Panc1 (cell line): ENCODE data around the gene ZFHX3. TPM values are rescaled to one million over a fixed set of nuclear protein-coding genes. Genes with fewer than 3 reads are reported as not detected.

Experiments
- ATAC-seq: fragments of 200-7000 bp; cut with Tn5 transposase; 2 replicates; pipeline ENCODE4 v1.9.1; 2020; ENCODE audit warnings: mild to moderate bottlenecking, moderate library complexity
- BruUV-seq: library from RNA; stranded (reverse); fragments of 400-500 nt; replicated peaks from 2 replicates; lab custom pipeline; 2021; lab: Mats Ljungman, UMichigan
- CTCF ChIA-PET: fragments of 300-600 bp; sonication (Branson Sonifier 250); formaldehyde crosslinking; loops from one replicate; lab custom pipeline; 2022; ENCODE audit warnings: antibody characterized with exemption; lab: Charles Lee
- POLR2A ChIA-PET: fragments of 300-600 bp; sonication (Branson Sonifier 250); formaldehyde crosslinking; loops from one replicate; lab custom pipeline; 2022; ENCODE audit warnings: antibody characterized with exemption; lab: Charles Lee
- DNase-seq: peaks from one replicate; pipeline ENCODE4 v3.0.0-alpha.2; 2010; ENCODE audit warnings: low read depth, low spot score
- H3K27ac ChIP-seq: 2 replicates; pipeline ENCODE4 v1.5.1; 2011; ENCODE audit warnings: mild to moderate bottlenecking, low read length, inconsistent platforms
- H3K27me3 ChIP-seq: fragments of 200-500 bp; sonication (Bioruptor generic); 2 replicates; pipeline ENCODE4 v1.6.0; 2014; ENCODE audit warnings: low read length, inconsistent platforms; ENCODE audit not compliant: control insufficient read depth, insufficient read depth
- H3K36me3 ChIP-seq: fragments of 200-500 bp; sonication (Bioruptor generic); 2 replicates; pipeline ENCODE4 v1.5.1; 2014; ENCODE audit warnings: inconsistent platforms, mild to moderate bottlenecking, low read length, moderate library complexity; ENCODE audit not compliant: control insufficient read depth, insufficient read depth
- H3K4me1 ChIP-seq: 2 replicates; pipeline ENCODE4 v1.5.1; 2011; ENCODE audit warnings: inconsistent platforms, mild to moderate bottlenecking, low read length, moderate library complexity; ENCODE audit not compliant: control insufficient read depth, insufficient read depth
- H3K4me3 ChIP-seq, 2 experiments: 2 replicates each; pipeline ENCODE4 v1.5.1; 2011 to 2012; ENCODE audit warnings: low read depth in 2 of 2, low read length in 2 of 2, mild to moderate bottlenecking in 2 of 2, inconsistent platforms in 1 of 2, moderate library complexity in 1 of 2
- H3K9me3 ChIP-seq: fragments of 200-500 bp; sonication (Bioruptor generic); 2 replicates; pipeline ENCODE4 v1.5.1; 2014; ENCODE audit warnings: low read depth, mild to moderate bottlenecking, inconsistent platforms, low read length, moderate library complexity; ENCODE audit not compliant: control insufficient read depth, insufficient read depth
- CTCF ChIP-seq: fragments of 450-650 bp; IDR thresholded peaks from 2 replicates; pipeline ENCODE4 v1.5.1; 2017; ENCODE audit warnings: mild to moderate bottlenecking
- POLR2AphosphoS5 ChIP-seq: IDR thresholded peaks from 2 replicates; pipeline ENCODE4 v1.6.1; 2012; ENCODE audit warnings: mild to moderate bottlenecking, low read depth, low read length, moderate library complexity
- SIN3A ChIP-seq: IDR thresholded peaks from 2 replicates; pipeline ENCODE4 v1.6.1; 2012; ENCODE audit warnings: low read depth, mild to moderate bottlenecking, low read length, moderate library complexity, borderline replicate concordance; ENCODE audit not compliant: insufficient read depth
- TCF7L2 ChIP-seq: IDR thresholded peaks from 2 replicates; pipeline ENCODE4 v1.6.1; 2011; ENCODE audit warnings: mild to moderate bottlenecking, low read depth, low read length, inconsistent platforms
- in situ Hi-C: cut with HindIII; loops from 2 replicates; pipeline ENCODE4 v1.10.0; 2016; ENCODE audit warnings: low sequenced_read_pairs, low pct_unique_long_range_greater_than_20kb
- intact Hi-C: fragments of 100-400 bp; cut with micrococcal nuclease; formaldehyde crosslinking; loops from one replicate; pipeline ENCODE4 v1.10.0; 2022; ENCODE audit not compliant: unreplicated experiment
- total RNA-seq: library from RNA; stranded (reverse); gene quantifications from one replicate; pipeline ENCODE4 v1.2.1, GENCODE V29; 2021; ENCODE audit not compliant: unreplicated experiment
- TF ChIP-seq, protein P1 (sequence below), 2 experiments: IDR thresholded peaks; 2 replicates each; pipeline ENCODE4 v1.6.1; 2011 to 2012; ENCODE audit warnings: low read depth in 2 of 2, control low read depth in 1 of 2, low read length in 1 of 2, mild to moderate bottlenecking in 1 of 2, moderate library complexity in 1 of 2; ENCODE audit not compliant: insufficient read depth in 1 of 2

ZFHX3 gene
- total RNA-seq, 1 experiment from 2014 or later, result 7.1 TPM

- POLR2A ChIA-PET, result no interaction called here
- no peaks in the 10 kb centered on the region for H3K36me3 ChIP-seq
- in situ Hi-C loops (no loop called here), intact Hi-C loops (no loop called here)
- ATAC-seq, result no peak
- no peak overlapping the region for H3K4me3 ChIP-seq
- no peak overlapping the region for H3K27ac ChIP-seq
- CTCF ChIA-PET, result no interaction called here
- TF ChIP-seq, protein P1, sequence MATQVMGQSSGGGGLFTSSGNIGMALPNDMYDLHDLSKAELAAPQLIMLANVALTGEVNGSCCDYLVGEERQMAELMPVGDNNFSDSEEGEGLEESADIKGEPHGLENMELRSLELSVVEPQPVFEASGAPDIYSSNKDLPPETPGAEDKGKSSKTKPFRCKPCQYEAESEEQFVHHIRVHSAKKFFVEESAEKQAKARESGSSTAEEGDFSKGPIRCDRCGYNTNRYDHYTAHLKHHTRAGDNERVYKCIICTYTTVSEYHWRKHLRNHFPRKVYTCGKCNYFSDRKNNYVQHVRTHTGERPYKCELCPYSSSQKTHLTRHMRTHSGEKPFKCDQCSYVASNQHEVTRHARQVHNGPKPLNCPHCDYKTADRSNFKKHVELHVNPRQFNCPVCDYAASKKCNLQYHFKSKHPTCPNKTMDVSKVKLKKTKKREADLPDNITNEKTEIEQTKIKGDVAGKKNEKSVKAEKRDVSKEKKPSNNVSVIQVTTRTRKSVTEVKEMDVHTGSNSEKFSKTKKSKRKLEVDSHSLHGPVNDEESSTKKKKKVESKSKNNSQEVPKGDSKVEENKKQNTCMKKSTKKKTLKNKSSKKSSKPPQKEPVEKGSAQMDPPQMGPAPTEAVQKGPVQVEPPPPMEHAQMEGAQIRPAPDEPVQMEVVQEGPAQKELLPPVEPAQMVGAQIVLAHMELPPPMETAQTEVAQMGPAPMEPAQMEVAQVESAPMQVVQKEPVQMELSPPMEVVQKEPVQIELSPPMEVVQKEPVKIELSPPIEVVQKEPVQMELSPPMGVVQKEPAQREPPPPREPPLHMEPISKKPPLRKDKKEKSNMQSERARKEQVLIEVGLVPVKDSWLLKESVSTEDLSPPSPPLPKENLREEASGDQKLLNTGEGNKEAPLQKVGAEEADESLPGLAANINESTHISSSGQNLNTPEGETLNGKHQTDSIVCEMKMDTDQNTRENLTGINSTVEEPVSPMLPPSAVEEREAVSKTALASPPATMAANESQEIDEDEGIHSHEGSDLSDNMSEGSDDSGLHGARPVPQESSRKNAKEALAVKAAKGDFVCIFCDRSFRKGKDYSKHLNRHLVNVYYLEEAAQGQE (IDR thresholded peaks at IDR 0.05; ENCODE audit: insufficient read depth in 1 of 2, low read depth in 2 of 2, low read length in 1 of 2), result no peak
- no peak for TF ChIP-seq SIN3A
- TF ChIP-seq CTCF, result no peak
- no peak for TF ChIP-seq POLR2AphosphoS5
- TF ChIP-seq TCF7L2, result no peak
- DNase-seq, result no peak
- no peaks in the 10 kb centered on the region for H3K4me1 ChIP-seq
- BruUV-seq, result no TSS peak
- H3K27me3 ChIP-seq, result no peaks in the 10 kb centered on the region
- no peaks in the 10 kb centered on the region for H3K9me3 ChIP-seq
Observed at GRCh38 chr16:72976438-72977064, 71.4 kb downstream of the ZFHX3 start.

DNA sequence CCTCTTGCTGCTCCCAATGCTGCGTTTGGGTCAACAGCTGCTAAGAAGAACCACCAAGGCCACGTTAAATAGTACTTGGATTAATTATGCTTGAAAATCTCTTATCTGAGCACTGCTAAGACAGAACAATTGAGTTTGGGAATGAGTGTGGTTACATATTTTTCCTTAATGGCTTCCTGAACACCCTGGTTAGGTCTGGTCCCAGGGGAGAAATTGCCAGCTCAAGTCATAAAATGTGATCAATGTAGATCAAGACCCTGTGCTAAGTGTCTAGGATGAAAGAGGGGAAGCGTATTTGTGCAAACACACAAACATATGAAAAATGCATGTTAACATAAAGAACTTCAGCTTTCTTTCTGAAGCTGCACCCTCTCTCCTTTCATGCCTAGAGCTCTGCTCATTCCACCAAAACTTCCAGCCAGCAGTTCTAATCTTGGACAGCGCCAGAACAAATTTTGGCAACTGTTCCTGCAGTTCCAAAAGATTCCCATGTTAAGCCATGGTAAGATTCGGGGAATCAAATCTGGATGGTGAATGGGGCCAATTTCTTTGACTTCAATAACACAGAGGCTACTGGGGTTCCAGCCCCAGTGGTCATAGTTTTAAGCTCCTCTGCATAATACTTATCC lies 72.0 kb downstream of the ZFHX3 start:
- POLR2A ChIA-PET, result no interaction called here
- no peaks in the 10 kb centered on the region for H3K9me3 ChIP-seq
- H3K4me1 ChIP-seq, result no peaks in the 10 kb centered on the region
- H3K27me3 ChIP-seq, result no peaks in the 10 kb centered on the region
- intact Hi-C loops, result no loop called here
- CTCF ChIA-PET, result no interaction called here
- H3K4me3 ChIP-seq, result no peak overlapping the region
- H3K36me3 ChIP-seq, result no peaks in the 10 kb centered on the region
- DNase-seq (no peak), ATAC-seq (no peak)
- in situ Hi-C loops, result no loop called here
- no TSS peak for BruUV-seq
- H3K27ac ChIP-seq, result no peak overlapping the region
- no peak for TF ChIP-seq SIN3A
- TF ChIP-seq, protein P1 (IDR thresholded peaks at IDR 0.05; ENCODE audit: insufficient read depth in 1 of 2, low read depth in 2 of 2, low read length in 1 of 2), result peak in 1 of 2 experiments; percentile 33; a peak in 1 of 4 replicates
